HepG2 (cell line): ENCODE measurements around the gene ZNF559. TPM values are rescaled to one million over a fixed set of nuclear protein-coding genes. Genes with fewer than 3 reads are reported as not detected.

Experiments used
- E2F1 ChIP-seq: sonication (generic); formaldehyde crosslinking; IDR thresholded peaks from 2 replicates; pipeline ENCODE4 v1.5.0; 2020; ENCODE audit warnings: missing genetic modification reagents
- FOXA1 ChIP-seq, 2 experiments: fragments of 450-650 bp in 1 of 2; sonication (generic) in 1 of 2; formaldehyde crosslinking in 1 of 2; IDR thresholded peaks; 2 replicates each; pipeline versions ENCODE4 v1.4.0 to v1.6.1; 2016 to 2020; ENCODE audit warnings: missing genetic modification reagents in 1 of 2
- GMEB1 ChIP-seq: sonication (generic); formaldehyde crosslinking; IDR thresholded peaks from 2 replicates; pipeline ENCODE4 v1.5.1; 2020; ENCODE audit warnings: missing genetic modification reagents, mild to moderate bottlenecking, borderline replicate concordance
- HNRNPH1 ChIP-seq: fragments of 200-400 bp; formaldehyde crosslinking; optimal IDR thresholded peaks from 2 replicates; pipeline ENCODE3; 2017; ENCODE audit warnings: mild to moderate bottlenecking, low read depth, low read length
- KDM1A ChIP-seq: IDR thresholded peaks from 2 replicates; pipeline ENCODE4 v1.6.1; 2016; ENCODE audit warnings: missing compliant biosample characterization
- MYPOP ChIP-seq: sonication (generic); formaldehyde crosslinking; IDR thresholded peaks from 2 replicates; pipeline ENCODE4 v1.8.1; 2023; ENCODE audit warnings: mild to moderate bottlenecking, moderate library complexity, missing genetic modification reagents
- NCOA1 ChIP-seq: sonication (generic); formaldehyde crosslinking; IDR thresholded peaks from 2 replicates; pipeline ENCODE4 v1.9.0; 2021; ENCODE audit warnings: missing genetic modification reagents
- NR2F2 ChIP-seq: IDR thresholded peaks from 2 replicates; pipeline ENCODE4 v1.6.1; 2012; ENCODE audit warnings: low read depth, inconsistent platforms, borderline replicate concordance
- RBM22 ChIP-seq: fragments of 200-400 bp; formaldehyde crosslinking; optimal IDR thresholded peaks from 2 replicates; pipeline ENCODE3; 2017; ENCODE audit warnings: mild to moderate bottlenecking, low read length, moderate library complexity
- SALL1 ChIP-seq: sonication (generic); formaldehyde crosslinking; IDR thresholded peaks from 2 replicates; pipeline ENCODE4 v1.8.0; 2022; ENCODE audit warnings: mild to moderate bottlenecking, missing genetic modification reagents
- SIX1 ChIP-seq: sonication (generic); formaldehyde crosslinking; IDR thresholded peaks from 2 replicates; pipeline ENCODE4 v1.4.0; 2020; ENCODE audit warnings: missing genetic modification reagents, borderline replicate concordance
- THRA ChIP-seq: sonication (generic); formaldehyde crosslinking; IDR thresholded peaks from 2 replicates; pipeline ENCODE4 v1.4.0; 2020; ENCODE audit warnings: missing genetic modification reagents, borderline replicate concordance
- ZFP36L1 ChIP-seq: sonication (generic); formaldehyde crosslinking; IDR thresholded peaks from 2 replicates; pipeline ENCODE4 v1.8.0; 2022; ENCODE audit warnings: mild to moderate bottlenecking, missing genetic modification reagents, moderate library complexity
- ZKSCAN1 ChIP-seq: fragments of 150-350 bp; IDR thresholded peaks from 2 replicates; pipeline ENCODE4 v1.6.1; 2014; ENCODE audit warnings: low read length
- ZNF335 ChIP-seq: sonication (generic); formaldehyde crosslinking; IDR thresholded peaks from 2 replicates; pipeline ENCODE4 v1.4.0; 2020; ENCODE audit warnings: missing genetic modification reagents
- ZNF33A ChIP-seq: sonication (generic); formaldehyde crosslinking; IDR thresholded peaks from 2 replicates; pipeline ENCODE4 v1.5.1; 2020; ENCODE audit warnings: missing genetic modification reagents, mild to moderate bottlenecking, moderate library complexity, borderline replicate concordance
- ZNF549 ChIP-seq: sonication (generic); formaldehyde crosslinking; IDR thresholded peaks from 2 replicates; pipeline ENCODE4 v1.5.0; 2020; ENCODE audit warnings: missing genetic modification reagents
- ZNF709 ChIP-seq: sonication (generic); formaldehyde crosslinking; IDR thresholded peaks from 2 replicates; pipeline ENCODE4 v1.5.0; 2020; ENCODE audit warnings: mild to moderate bottlenecking, missing genetic modification reagents
- ZNF747 ChIP-seq: sonication (generic); formaldehyde crosslinking; IDR thresholded peaks from 2 replicates; pipeline ENCODE4 v1.8.1; 2023; ENCODE audit warnings: missing genetic modification reagents, mild to moderate bottlenecking, borderline replicate concordance
- ZNF841 ChIP-seq: sonication (generic); formaldehyde crosslinking; IDR thresholded peaks from 2 replicates; pipeline ENCODE4 v1.8.1; 2023; ENCODE audit warnings: missing genetic modification reagents, borderline replicate concordance
- ZXDC ChIP-seq: sonication (generic); formaldehyde crosslinking; IDR thresholded peaks from 2 replicates; pipeline ENCODE4 v1.5.0; 2020; ENCODE audit warnings: mild to moderate bottlenecking, missing genetic modification reagents
- polyA plus RNA-seq, 8 experiments: library from polyadenylated mRNA; depleted of rRNA in 3 of 8; stranded (reverse) in 7 of 8; unstranded in 1 of 8; fragments of >200 nt; fragmentation: Illumina TruSeq in 4 of 8; extraction: Trizol in 4 of 8; gene quantifications; 2 replicates each; pipeline versions ENCODE4 v1.2.1 to v1.2.3, GENCODE V29; 2011 to 2016; ENCODE audit warnings: low read depth in 4 of 8, missing spikeins in 1 of 8, mixed read lengths in 1 of 8; ENCODE audit not compliant: insufficient read depth in 1 of 8
- total RNA-seq, 5 experiments: library from RNA; depleted of rRNA; stranded (reverse); fragments of >200 nt; fragmentation: Illumina TruSeq; extraction: Trizol; gene quantifications; 2 replicates each; pipeline ENCODE4 v1.2.3, GENCODE V29; 2016; ENCODE audit warnings: low read depth in 1 of 5

ZNF559 gene
- total and polyA plus RNA-seq, 2 of the 13 experiments (the other 11 are each of a cell fraction or from before 2014, with no cell fraction given): 6.3 to 9.8 TPM

GRCh38 chr19:9323919-9324583 lies at the start of gene ZNF559 (continued):
- TF ChIP-seq ZNF747 (CRISPR knock-in tag) (no peak), GMEB1 (CRISPR knock-in tag) (no peak), NR2F2 (no peak), MYPOP (CRISPR knock-in tag) (no peak), RBM22 (no peak), ZKSCAN1 (no peak), ZNF335 (CRISPR knock-in tag) (no peak; the same call in 1 of the 2 replicates), SALL1 (CRISPR knock-in tag) (no peak; the same call in none of the 2 replicates), ZNF841 (CRISPR knock-in tag) (no peak), ZXDC (CRISPR knock-in tag) (no peak), KDM1A (CRISPR knock-in tag) (no peak), FOXA1 (IDR thresholded peaks at IDR 0.05) (no peak), FOXA1 (CRISPR knock-in tag; IDR thresholded peaks at IDR 0.05) (no peak), SIX1 (CRISPR knock-in tag) (no peak), ZFP36L1 (no peak), ZNF709 (CRISPR knock-in tag) (no peak), HNRNPH1 (no peak), ZNF549 (CRISPR knock-in tag) (no peak), ZNF33A (CRISPR knock-in tag) (no peak), E2F1 (CRISPR knock-in tag) (peak; percentile 6; the same call in 1 of the 2 replicates), NCOA1 (CRISPR knock-in tag) (no peak), THRA (CRISPR knock-in tag) (no peak)
